ENCODE measurements around the gene SSBP4. TPM values are rescaled to one million over a fixed set of nuclear protein-coding genes. Genes with fewer than 3 reads are reported as not detected.

SSBP4 gene
- total RNA-seq, 1 donor from 2014 or later = 99.0 TPM

- DNase-seq (ENCODE audit: extremely low spot score, unreplicated experiment) = no peak
- H3K27ac Mint-ChIP-seq = no peak overlapping the region
- no peaks in the 10 kb centered on the region for H3K27me3 Mint-ChIP-seq
- no peaks in the 10 kb centered on the region for H3K36me3 Mint-ChIP-seq
- no peak for TF ChIP-seq CTCF (conservative IDR thresholded peaks at IDR 0.05)
- no peak overlapping the region for H3K4me3 Mint-ChIP-seq
- H3K9me3 Mint-ChIP-seq = no peaks in the 10 kb centered on the region
- no peaks in the 10 kb centered on the region for H3K4me1 Mint-ChIP-seq (ENCODE audit: unreplicated experiment)
Measured at GRCh38 chr19:18466354-18466753, 47.2 kb downstream of the SSBP4 start.

GRCh38 chr19:18467978-18468377 lies 48.8 kb downstream of the SSBP4 start:
- H3K4me3 Mint-ChIP-seq = peak overlapping the region; percentile 7
- H3K27ac Mint-ChIP-seq = no peak overlapping the region
- no peaks in the 10 kb centered on the region for H3K4me1 Mint-ChIP-seq (ENCODE audit: unreplicated experiment)
- H3K36me3 Mint-ChIP-seq = no peaks in the 10 kb centered on the region
- no peaks in the 10 kb centered on the region for H3K9me3 Mint-ChIP-seq
- TF ChIP-seq CTCF (conservative IDR thresholded peaks at IDR 0.05) = no peak
- no peak for DNase-seq (ENCODE audit: extremely low spot score, unreplicated experiment)
- H3K27me3 Mint-ChIP-seq = no peaks in the 10 kb centered on the region

- DNase-seq (ENCODE audit: extremely low spot score, unreplicated experiment) = no peak
- Mint-ChIP-seq H3K4me3 (no peak overlapping the region), H3K9me3 (no peaks in the 10 kb centered on the region), H3K27me3 (no peaks in the 10 kb centered on the region), H3K36me3 (no peaks in the 10 kb centered on the region), H3K27ac (no peak overlapping the region), H3K4me1 (ENCODE audit: unreplicated experiment) (no peaks in the 10 kb centered on the region)
- no peak for TF ChIP-seq CTCF (conservative IDR thresholded peaks at IDR 0.05)
Measured at GRCh38 chr19:18468517-18468916, 49.3 kb downstream of the SSBP4 start.

GRCh38 chr19:18469069-18469846 lies 50.1 kb downstream of the SSBP4 start:
- Mint-ChIP-seq H3K4me1 (ENCODE audit: unreplicated experiment) (no peaks in the 10 kb centered on the region), H3K27me3 (no peaks in the 10 kb centered on the region), H3K36me3 (no peaks in the 10 kb centered on the region), H3K4me3 (no peak overlapping the region), H3K9me3 (no peaks in the 10 kb centered on the region), H3K27ac (no peak overlapping the region)
- DNase-seq (ENCODE audit: extremely low spot score, unreplicated experiment) = peak; percentile 81
- peak; percentile 86 for TF ChIP-seq CTCF (conservative IDR thresholded peaks at IDR 0.05)

GRCh38 chr19:18470787-18471186 lies 51.6 kb downstream of the SSBP4 start:
- Mint-ChIP-seq H3K4me1 (ENCODE audit: unreplicated experiment) (peaks cover 3% of the 10 kb centered on the region), H3K27ac (no peak overlapping the region), H3K9me3 (no peaks in the 10 kb centered on the region), H3K27me3 (no peaks in the 10 kb centered on the region), H3K36me3 (no peaks in the 10 kb centered on the region), H3K4me3 (no peak overlapping the region)
- TF ChIP-seq CTCF (conservative IDR thresholded peaks at IDR 0.05) = no peak
- DNase-seq (ENCODE audit: extremely low spot score, unreplicated experiment) = no peak

All from type B pancreatic cell (in vitro differentiated cells).